ENCODE data around the gene NR6A1.

Gene NR6A1

GRCh38 chr9:124574534-124575375, 196.4 kb downstream of the NR6A1 start:
- DNase-seq (ENCODE audit: low spot score) = peak; percentile 84

GRCh38 chr9:124570942-124571666, 200.0 kb downstream of the NR6A1 start:
- DNase-seq (ENCODE audit: low spot score) = no peak

DNA sequence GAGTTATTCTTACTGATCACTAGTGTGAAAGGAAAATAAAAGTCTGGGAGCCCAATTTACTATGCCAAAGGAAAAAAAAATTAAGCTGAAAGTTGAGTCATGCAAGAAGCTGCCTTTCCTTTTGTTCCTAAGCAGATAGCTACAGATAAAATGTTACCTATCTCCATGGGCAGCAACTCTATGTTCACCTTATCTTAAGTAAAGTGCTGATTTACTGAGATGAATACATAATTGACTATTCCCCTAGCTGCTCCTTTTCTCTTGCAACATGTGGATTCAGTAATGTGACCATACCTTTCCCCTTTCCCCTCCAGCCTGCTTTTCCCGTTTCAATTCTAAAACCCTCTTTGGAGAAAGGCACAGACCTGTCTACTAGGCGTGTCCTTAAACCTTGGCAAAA, 201.2 kb downstream of the NR6A1 start:
- DNase-seq (ENCODE audit: low spot score) = no peak

DNA sequence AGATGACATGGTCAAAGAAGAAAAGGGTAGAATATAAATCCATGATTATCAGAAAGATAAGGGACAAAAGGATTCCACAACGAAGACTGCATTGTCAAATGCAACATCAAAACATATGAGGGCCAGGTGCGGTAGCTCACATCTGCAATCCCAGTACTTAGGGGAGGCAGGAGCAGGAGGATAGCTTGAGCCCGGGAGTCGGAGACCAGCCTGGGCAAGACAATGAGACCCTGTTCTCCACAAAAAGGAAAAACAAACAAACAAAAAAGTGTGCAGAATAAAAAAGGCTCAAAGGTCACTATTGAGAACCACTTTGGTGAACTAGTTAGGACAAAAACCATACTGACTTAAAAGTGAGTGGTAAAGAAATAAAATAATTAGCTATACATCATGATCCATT, 203.7 kb downstream of the NR6A1 start:
- no peak for DNase-seq (ENCODE audit: low spot score)

- no peak for DNase-seq (ENCODE audit: low spot score)
These were observed 208.8 kb downstream of the NR6A1 start for GRCh38 chr9:124562328-124562727.

DNA sequence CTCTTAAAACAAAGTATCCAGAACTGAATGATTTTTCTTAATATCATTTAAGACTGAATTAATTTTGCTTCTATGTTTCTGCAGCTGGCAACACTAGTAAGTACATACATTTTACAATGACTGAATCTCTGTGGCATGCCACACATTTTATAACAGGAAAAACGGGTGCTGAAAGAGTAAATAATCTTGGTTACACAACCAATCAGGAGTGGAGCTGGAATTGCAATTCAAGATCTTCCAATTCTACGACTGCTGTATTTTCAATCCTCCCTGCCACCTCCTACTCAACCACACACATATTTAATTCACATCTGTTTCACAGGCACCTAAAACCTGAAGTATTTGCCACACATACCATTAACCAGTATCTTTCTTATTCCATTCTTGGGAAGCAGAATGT, 211.2 kb downstream of the NR6A1 start:
- DNase-seq (ENCODE audit: low spot score) = peak; percentile 26

DNA sequence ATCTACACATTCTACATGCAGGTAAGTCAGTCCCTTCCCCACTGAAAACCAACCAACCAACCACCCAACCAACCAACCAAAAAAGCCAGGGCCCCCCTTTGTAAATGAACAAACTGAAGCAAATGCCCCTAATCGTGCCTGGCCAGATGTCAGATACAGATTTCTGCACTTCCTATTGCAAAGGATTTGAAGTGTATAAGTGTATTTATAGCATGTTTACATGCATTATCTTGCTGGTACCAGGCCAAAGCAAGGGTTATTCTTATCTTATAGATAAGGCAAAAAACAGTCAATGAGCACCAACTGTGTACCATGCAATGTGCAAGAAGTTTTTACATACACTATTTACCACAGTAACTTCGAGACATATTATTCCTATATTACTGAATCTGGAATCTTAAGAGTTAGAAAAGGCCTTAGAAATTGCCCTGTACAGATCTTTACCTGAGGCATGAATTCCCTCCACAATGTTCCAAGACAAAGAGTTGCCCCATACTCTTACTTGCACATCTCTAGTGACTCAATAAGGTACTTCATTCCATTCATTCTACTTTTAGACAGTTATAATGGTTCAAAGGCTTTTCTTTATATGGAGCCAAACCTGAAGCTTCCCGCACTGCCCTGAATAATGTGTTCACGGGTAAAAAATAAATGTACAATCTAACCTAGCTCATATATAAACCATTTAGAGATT, 212.2 kb downstream of the NR6A1 start:
- DNase-seq (ENCODE audit: low spot score) = no peak

DNA sequence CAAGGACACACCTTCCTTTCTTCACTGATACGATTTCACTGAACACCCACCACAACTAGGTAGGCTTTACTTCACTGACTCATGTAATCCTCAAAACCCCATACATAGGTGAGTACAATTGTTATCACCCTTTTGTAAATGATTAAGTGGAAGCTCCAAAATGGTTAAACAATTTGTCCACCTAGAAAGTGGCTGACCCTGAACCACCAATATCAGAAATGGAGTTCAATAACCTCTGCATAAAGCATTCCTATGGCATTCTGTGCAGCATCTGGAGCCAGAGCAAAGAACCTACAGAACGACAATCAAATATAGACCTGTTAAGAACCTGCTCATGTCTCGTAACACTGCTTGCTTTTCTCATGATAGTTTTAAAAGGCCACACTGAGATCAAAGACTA, 213.2 kb downstream of the NR6A1 start:
- no peak for DNase-seq (ENCODE audit: low spot score)

- DNase-seq (ENCODE audit: low spot score) = no peak
These were observed 216.1 kb downstream of the NR6A1 start for GRCh38 chr9:124555043-124555442.

DNA sequence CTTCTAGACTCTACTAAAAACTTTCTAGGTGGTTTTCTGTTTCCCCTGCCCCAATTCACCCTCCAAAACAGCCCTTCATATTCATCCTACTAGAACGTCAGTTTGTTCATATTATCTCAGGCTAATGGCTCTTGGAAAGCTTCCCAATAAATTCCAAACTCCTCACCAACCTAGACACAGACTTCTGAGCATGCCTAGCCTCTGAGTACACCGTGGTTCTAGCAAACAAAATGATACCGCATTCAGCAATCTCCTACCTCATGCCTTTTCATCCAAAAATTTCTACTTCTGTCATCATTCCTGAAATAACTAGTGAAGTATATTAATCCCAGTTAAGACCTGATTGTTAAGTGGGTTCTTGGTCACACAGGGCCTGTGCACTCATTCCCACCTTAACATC, 217.4 kb downstream of the NR6A1 start:
- DNase-seq (ENCODE audit: low spot score) = peak; percentile 68

- DNase-seq (ENCODE audit: low spot score) = no peak
These were observed 218.9 kb downstream of the NR6A1 start for GRCh38 chr9:124552273-124552605.

GRCh38 chr9:124551472-124552272, 219.4 kb downstream of the NR6A1 start:
- DNase-seq (ENCODE audit: low spot score) = peak; percentile 82

- DNase-seq (ENCODE audit: low spot score) = no peak
These were observed 221.0 kb downstream of the NR6A1 start for GRCh38 chr9:124550072-124550471.

GRCh38 chr9:124549016-124549415, 222.1 kb downstream of the NR6A1 start:
- DNase-seq (ENCODE audit: low spot score) = no peak

DNA sequence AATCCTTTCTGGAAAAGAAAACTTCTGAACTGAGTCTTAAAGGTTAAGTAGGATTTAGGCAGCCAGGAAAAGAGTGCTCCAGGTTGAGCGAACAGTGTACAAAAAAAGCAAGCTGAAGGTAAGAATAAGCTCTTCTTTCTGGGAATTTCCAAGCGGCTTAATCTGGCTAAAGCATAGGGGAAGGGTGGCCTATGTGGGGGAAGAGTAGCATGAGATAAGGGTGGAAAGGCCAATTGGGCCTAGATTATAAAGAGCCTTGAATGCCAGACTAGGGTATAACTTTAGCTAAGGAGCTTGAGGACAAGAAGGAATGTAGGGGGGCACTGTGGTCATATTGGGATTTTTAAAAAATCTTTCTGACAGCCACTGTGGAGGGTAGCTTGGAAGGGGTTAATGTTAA, 226.6 kb downstream of the NR6A1 start:
- DNase-seq (ENCODE audit: low spot score) = no peak

DNA sequence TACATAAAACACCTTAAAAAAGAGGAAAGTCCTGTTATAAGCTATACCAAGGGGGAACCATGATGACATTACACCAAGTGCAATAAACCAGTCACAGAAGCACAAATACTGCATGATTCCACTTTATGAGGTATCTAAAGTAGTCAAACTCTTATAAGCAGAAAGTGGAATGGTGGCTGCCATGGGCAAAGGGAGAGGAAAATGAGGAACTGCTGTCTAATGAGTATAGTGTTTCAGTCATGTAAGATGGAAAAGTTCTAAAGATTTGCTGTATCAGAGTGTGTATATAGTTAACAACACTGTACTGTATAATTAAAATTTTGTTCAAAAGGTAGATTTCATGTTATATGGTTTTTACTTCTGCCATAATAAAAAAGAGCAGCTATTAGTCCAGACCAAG, 229.3 kb downstream of the NR6A1 start:
- no peak for DNase-seq (ENCODE audit: low spot score)

DNA sequence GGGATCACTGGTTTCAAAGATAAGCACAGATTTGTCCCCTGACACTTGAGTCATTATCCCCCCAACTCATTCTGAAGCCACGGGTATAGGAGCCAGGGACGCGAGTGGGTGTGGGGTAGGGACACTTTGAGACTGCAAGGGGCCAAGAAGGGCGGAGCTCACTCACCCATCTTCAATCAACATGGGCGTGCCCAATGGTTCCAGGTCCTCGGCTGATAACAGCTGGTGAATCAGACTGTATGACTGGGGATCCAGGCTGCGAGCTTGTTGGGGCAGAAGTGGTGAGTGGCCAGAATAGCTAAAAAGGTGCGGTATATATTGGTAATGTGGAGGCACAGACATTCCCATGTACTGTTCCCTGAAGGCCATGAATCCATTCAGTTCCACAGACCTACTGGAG, 233.2 kb downstream of the NR6A1 start:
- no peak for DNase-seq (ENCODE audit: low spot score)

GRCh38 chr9:124535846-124536245, 235.3 kb downstream of the NR6A1 start:
- no peak for DNase-seq (ENCODE audit: low spot score)

DNA sequence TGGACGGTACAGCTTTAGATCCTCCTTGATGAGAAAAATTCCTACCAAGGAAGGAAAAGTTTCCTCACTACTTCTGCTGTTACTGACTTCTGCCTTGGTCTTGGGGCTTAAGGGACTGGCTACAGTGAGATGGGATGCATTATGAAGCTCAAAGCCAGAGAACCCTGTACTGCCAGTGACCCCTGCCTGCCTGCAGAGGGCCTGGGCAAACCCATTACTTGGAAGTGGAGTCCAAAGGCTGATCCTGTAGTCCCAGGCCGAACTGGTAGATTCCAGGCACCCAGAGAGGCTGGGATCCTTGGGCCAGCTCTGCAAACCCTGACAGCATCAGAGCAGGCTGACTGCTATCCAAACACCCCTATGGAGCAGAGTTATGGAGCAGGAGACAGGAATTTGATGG, 238.2 kb downstream of the NR6A1 start:
- no peak for DNase-seq (ENCODE audit: low spot score)

DNA sequence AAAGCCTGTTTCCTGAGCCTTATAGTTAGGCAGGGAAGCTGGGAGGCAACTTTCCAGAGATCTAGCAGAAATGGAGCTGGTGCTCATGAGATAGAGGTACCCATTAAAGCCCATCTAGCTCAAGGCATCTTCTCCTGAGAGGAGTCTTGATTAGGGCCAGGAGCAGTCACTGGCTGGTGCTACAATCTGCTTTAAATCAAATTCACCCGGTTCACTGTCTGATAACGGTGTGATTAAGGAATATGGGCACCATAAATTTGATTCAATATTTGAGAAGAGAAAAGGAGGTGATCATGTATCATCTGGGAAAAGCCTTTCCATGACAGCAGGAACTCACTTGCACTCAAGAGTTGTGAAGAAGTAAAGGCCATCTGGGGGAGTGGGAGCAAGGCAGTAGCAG, 240.0 kb downstream of the NR6A1 start:
- no peak for DNase-seq (ENCODE audit: low spot score)

DNA sequence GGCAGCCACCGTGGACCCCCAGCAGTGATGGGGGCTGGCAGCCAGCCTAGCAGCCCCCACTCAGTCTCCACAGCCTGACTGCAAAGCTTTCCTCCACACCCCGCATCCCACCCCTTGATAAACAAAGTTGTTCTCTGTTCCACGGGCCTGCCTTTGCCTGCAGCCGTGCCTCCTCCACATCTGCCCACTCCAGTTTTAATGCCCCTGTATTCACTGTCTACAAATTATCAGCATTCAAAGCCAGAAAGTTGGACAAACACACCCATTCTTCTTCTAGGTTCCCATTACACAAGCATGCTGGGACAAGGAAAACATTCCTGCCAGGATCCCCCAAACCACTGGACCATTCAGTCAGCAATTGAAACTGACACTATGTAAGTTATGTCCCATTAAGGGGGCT, 240.9 kb downstream of the NR6A1 start:
- DNase-seq (ENCODE audit: low spot score) = no peak

DNA sequence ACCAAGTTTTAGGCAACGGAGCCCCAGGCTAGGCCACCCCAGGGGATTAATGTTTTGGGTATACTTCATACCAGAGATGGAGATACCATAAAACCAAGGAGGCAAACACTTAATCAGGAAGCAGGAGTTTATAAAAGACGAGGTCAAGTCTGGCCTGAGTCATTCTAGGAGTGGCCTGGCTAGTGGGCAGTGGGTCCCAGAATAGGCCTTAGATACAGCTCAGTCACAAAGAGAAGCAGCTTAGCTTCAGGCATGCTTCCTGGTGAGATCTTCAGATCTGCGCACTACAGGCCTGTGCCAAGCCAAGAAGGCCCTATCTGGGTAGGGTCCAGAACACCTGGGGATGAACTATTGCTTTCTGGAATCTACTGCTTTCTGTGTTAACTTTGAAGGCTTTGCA, 243.3 kb downstream of the NR6A1 start:
- DNase-seq (ENCODE audit: low spot score) = no peak

Measured in AG08395 (cell line).